ENCODE data around the gene NXF3. TPM values are rescaled to one million over a fixed set of nuclear protein-coding genes. Genes with fewer than 3 reads are reported as not detected.
A peak's percentile ranks its signal among the peaks of the same experiment; 100 is the strongest.
"Not testable (repeated sequence)": the region's sequence is repeated elsewhere in the genome, so short reads cannot be mapped to it uniquely, and the experiment has no call there.

Gene NXF3
- total RNA-seq, 1 experiment from 2014 or later = not detected

GRCh38 chrX:103104370-103104769 is 11.4 kb upstream of the NXF3 start:
- DNase-seq (ENCODE audit: low spot score); H3K27me3 Mint-ChIP-seq (ENCODE audit: low read depth); CTCF ChIA-PET; ATAC-seq; POLR2A ChIA-PET; H3K27ac Mint-ChIP-seq; H3K4me3 Mint-ChIP-seq: not testable (repeated sequence)
- H3K9me3 Mint-ChIP-seq = peaks cover 15% of the 10 kb centered on the region
- peaks cover 14% of the 10 kb centered on the region for H3K4me1 Mint-ChIP-seq
- peaks cover 16% of the 10 kb centered on the region for H3K36me3 Mint-ChIP-seq

- H3K27ac Mint-ChIP-seq; H3K4me3 Mint-ChIP-seq; DNase-seq (ENCODE audit: low spot score); POLR2A ChIA-PET; H3K27me3 Mint-ChIP-seq (ENCODE audit: low read depth); ATAC-seq; CTCF ChIA-PET: not testable (repeated sequence)
- peaks cover 19% of the 10 kb centered on the region for H3K4me1 Mint-ChIP-seq
- peaks cover 14% of the 10 kb centered on the region for H3K36me3 Mint-ChIP-seq
- peaks cover 11% of the 10 kb centered on the region for H3K9me3 Mint-ChIP-seq
These were observed 10.9 kb upstream of the NXF3 start for GRCh38 chrX:103103866-103104265.

GRCh38 chrX:103101299-103102042 is 8.5 kb upstream of the NXF3 start:
- ATAC-seq = no peak

GRCh38 chrX:103100484-103100883 is 7.5 kb upstream of the NXF3 start:
- TF ChIP-seq JUN (CRISPR knock-in tag; IDR thresholded peaks at IDR 0.05) (no peak), ZNF232 (CRISPR knock-in tag; IDR thresholded peaks at IDR 0.05) (no peak), E2F1 (CRISPR knock-in tag; IDR thresholded peaks at IDR 0.05) (no peak), GABPB1 (CRISPR knock-in tag; IDR thresholded peaks at IDR 0.05) (no peak), ESRRA (CRISPR knock-in tag; IDR thresholded peaks at IDR 0.05; ENCODE audit: borderline replicate concordance) (no peak), NR2C2 (CRISPR knock-in tag; IDR thresholded peaks at IDR 0.05) (no peak), MXD4 (CRISPR knock-in tag; IDR thresholded peaks at IDR 0.05; ENCODE audit: borderline replicate concordance) (no peak), TCF7 (CRISPR knock-in tag; IDR thresholded peaks at IDR 0.05; ENCODE audit: low read depth) (no peak), NFATC4 (CRISPR knock-in tag; IDR thresholded peaks at IDR 0.05) (no peak), ZNF423 (CRISPR knock-in tag; IDR thresholded peaks at IDR 0.05) (no peak), ZNF219 (CRISPR knock-in tag; IDR thresholded peaks at IDR 0.05; ENCODE audit: borderline replicate concordance) (no peak), AR (CRISPR knock-in tag; IDR thresholded peaks at IDR 0.05) (no peak), PRDM15 (CRISPR knock-in tag; IDR thresholded peaks at IDR 0.05) (no peak), ZNF121 (CRISPR knock-in tag; IDR thresholded peaks at IDR 0.05) (no peak), SMAD4 (CRISPR knock-in tag; IDR thresholded peaks at IDR 0.05) (no peak), CBFB (CRISPR knock-in tag; IDR thresholded peaks at IDR 0.05; ENCODE audit: low read depth) (no peak), HMGXB4 (CRISPR knock-in tag; IDR thresholded peaks at IDR 0.05) (no peak)
- H3K4me3 Mint-ChIP-seq = no peak overlapping the region
- H3K9me3 Mint-ChIP-seq = no peaks in the 10 kb centered on the region
- DNase-seq (ENCODE audit: low spot score) = no peak
- H3K36me3 Mint-ChIP-seq = no peaks in the 10 kb centered on the region
- CTCF ChIA-PET = interaction anchor here (1.2 kb wide), 1 partner anchor 150 kb away, joined by 3 read pairs; no protein-coding TSS in a partner anchor
- POLR2A ChIA-PET = no interaction called here
- ATAC-seq = no peak
- no peaks in the 10 kb centered on the region; the same call in 1 of the 2 replicates for H3K27me3 Mint-ChIP-seq (ENCODE audit: low read depth)
- no peak overlapping the region for H3K27ac Mint-ChIP-seq
- H3K4me1 Mint-ChIP-seq = peaks cover 29% of the 10 kb centered on the region

More at GRCh38 chrX:103101299-103102042, 8.5 kb upstream of the NXF3 start:
- POLR2A ChIA-PET = no interaction called here
- CTCF ChIA-PET = interaction anchor here (1.2 kb wide), 1 partner anchor 151 kb away, joined by 3 read pairs; no protein-coding TSS in a partner anchor
- DNase-seq (ENCODE audit: low spot score) = peak; percentile 14
- no peaks in the 10 kb centered on the region; the same call in 1 of the 2 replicates for H3K27me3 Mint-ChIP-seq (ENCODE audit: low read depth)
- no peak overlapping the region for H3K4me3 Mint-ChIP-seq
- no peak overlapping the region for H3K27ac Mint-ChIP-seq
- H3K36me3 Mint-ChIP-seq = peaks cover 3% of the 10 kb centered on the region; the same call in 1 of the 2 replicates
- peaks cover 29% of the 10 kb centered on the region for H3K4me1 Mint-ChIP-seq
- TF ChIP-seq GRHL2 (CRISPR knock-in tag; IDR thresholded peaks at IDR 0.05; ENCODE audit: insufficient replicate concordance, severe bottlenecking) = no peak
- H3K9me3 Mint-ChIP-seq = peaks cover 3% of the 10 kb centered on the region

Measured in WTC11 (cell line).